IMR-90 (cell line): ENCODE results near the gene SMTN.

Experiments used
- BHLHE40 ChIP-seq: fragments of 150-350 bp; IDR thresholded peaks from 2 replicates; pipeline ENCODE4 v1.6.1; 2016; ENCODE audit warnings: mild to moderate bottlenecking, low read depth, low read length
- CTCF ChIP-seq: conservative IDR thresholded peaks from 2 replicates; pipeline ENCODE4 v1.5.1; 2012; ENCODE audit warnings: mild to moderate bottlenecking, low read depth, low read length, improper control_type of control experiment
- MXI1 ChIP-seq: IDR thresholded peaks from 2 replicates; pipeline ENCODE4 v1.6.1; 2012; ENCODE audit warnings: low read depth, mild to moderate bottlenecking, low read length, moderate library complexity, borderline replicate concordance
- SMC3 ChIP-seq: fragments of 150-350 bp; IDR thresholded peaks from 2 replicates; pipeline ENCODE4 v1.6.1; 2016; ENCODE audit warnings: low read depth, mild to moderate bottlenecking, antibody characterized with exemption, low read length, moderate library complexity

- TF ChIP-seq CTCF (no peak), MXI1 (no peak), SMC3 (no peak), BHLHE40 (no peak)
Measured at GRCh38 chr22:31045900-31046538, 35.1 kb upstream of the SMTN start.
